Brain microvascular endothelial cell (primary cell): ENCODE results near the gene HIF1A.

Experiments used
- DNase-seq: peaks from one replicate; pipeline ENCODE4 v3.0.0-alpha.2; 2020
- H3K27ac ChIP-seq: fragments of 250-450 bp; sonication (Bioruptor Pico); 2 replicates; pipeline ENCODE4 v1.5.1; 2020; ENCODE audit warnings: mild to moderate bottlenecking, moderate library complexity
- H3K27me3 ChIP-seq: fragments of 250-450 bp; sonication (Bioruptor Pico); replicated peaks from 2 replicates; pipeline ENCODE4 v1.5.1; 2020; ENCODE audit warnings: mild to moderate bottlenecking
- H3K36me3 ChIP-seq: fragments of 250-450 bp; sonication (Bioruptor Pico); replicated peaks from 2 replicates; pipeline ENCODE4 v1.5.1; 2020; ENCODE audit warnings: mild to moderate bottlenecking
- H3K4me3 ChIP-seq: 2 replicates; pipeline ENCODE4 v1.5.1; 2011; ENCODE audit warnings: low read depth, mild to moderate bottlenecking, control low read depth, low read length, moderate library complexity
- in situ Hi-C: cut with HindIII; loops from 2 replicates; pipeline ENCODE4 v1.10.0; 2017; ENCODE audit warnings: low sequenced_read_pairs, low pct_ligation_motif_present
- TF ChIP-seq, protein P1 (sequence below): IDR thresholded peaks from 2 replicates; pipeline ENCODE4 v1.5.1; 2011; ENCODE audit warnings: low read depth, mild to moderate bottlenecking, moderate library complexity, low read length, control low read depth, inconsistent platforms; ENCODE audit errors: missing control alignments

The HIF1A gene

DNA sequence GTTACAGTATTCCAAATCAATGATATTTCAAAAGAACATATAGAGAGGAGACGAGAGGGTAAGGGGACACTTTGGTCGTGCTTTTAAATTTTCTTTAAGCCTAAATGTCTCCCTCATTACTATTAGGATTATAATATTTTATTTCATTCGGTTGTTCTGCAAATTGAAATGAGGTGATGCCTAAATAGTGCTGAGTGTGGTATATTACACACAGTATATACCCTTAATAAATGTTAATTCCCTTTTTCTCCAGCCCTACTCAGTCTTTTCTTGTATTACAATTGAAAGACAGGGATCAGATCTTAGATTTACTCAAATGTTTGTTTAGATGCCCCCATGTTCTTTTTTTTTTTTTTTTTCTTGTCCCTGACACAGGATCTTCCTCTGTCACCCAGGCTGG lies 74.6 kb downstream of the HIF1A start:
- DNase-seq = no peak
- no peaks in the 10 kb centered on the region for H3K27me3 ChIP-seq
- in situ Hi-C loops = no loop called here
- H3K4me3 ChIP-seq = no peak overlapping the region
- H3K27ac ChIP-seq = no peak overlapping the region
- peaks cover 24% of the 10 kb centered on the region for H3K36me3 ChIP-seq
- TF ChIP-seq, protein P1, sequence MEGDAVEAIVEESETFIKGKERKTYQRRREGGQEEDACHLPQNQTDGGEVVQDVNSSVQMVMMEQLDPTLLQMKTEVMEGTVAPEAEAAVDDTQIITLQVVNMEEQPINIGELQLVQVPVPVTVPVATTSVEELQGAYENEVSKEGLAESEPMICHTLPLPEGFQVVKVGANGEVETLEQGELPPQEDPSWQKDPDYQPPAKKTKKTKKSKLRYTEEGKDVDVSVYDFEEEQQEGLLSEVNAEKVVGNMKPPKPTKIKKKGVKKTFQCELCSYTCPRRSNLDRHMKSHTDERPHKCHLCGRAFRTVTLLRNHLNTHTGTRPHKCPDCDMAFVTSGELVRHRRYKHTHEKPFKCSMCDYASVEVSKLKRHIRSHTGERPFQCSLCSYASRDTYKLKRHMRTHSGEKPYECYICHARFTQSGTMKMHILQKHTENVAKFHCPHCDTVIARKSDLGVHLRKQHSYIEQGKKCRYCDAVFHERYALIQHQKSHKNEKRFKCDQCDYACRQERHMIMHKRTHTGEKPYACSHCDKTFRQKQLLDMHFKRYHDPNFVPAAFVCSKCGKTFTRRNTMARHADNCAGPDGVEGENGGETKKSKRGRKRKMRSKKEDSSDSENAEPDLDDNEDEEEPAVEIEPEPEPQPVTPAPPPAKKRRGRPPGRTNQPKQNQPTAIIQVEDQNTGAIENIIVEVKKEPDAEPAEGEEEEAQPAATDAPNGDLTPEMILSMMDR = no peak

DNA sequence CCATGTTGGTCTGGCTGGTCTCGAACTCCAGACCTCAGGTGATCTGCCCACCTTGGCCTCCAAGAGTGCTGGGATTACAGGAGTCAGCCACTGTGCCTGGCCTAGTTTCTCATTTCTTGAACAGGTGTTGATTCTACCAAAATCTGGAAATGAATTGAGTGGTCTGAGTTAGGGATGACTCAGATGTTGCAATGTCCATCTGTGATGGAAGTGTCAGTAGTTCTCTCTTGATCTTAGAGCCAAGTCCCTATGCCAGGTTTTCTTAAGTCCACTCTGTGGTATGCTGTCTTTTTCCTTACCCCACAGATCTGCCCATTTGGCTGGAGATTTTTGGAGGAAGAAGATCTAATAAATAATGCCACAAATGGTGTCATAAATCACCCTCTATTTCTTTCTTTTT lies 79.5 kb downstream of the HIF1A start:
- Histone ChIP-seq H3K27me3 (no peaks in the 10 kb centered on the region), H3K4me3 (no peak overlapping the region), H3K36me3 (peaks cover 42% of the 10 kb centered on the region), H3K27ac (no peak overlapping the region)
- TF ChIP-seq, protein P1 = no peak
- no peak for DNase-seq
- in situ Hi-C loops = no loop called here

DNA sequence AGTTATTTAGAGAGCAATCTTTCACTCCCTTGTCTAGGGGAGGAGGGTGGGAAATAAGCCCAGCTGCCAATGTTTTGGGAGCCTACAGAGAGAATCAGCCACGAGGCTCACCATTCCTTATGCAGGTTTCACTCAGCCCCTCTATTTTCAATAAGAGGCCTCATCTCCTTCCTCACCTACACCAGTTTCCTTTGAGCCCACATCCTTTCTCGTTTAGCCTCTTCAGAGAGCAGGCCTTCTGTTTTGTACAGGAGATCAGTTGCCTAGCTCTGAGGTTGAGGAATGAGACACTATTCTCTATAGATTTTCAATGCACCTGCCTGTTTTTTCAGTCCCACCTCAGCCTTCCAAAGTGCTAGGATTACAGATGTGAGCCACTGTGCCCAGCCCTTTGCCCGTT lies 84.8 kb downstream of the HIF1A start:
- Histone ChIP-seq H3K36me3 (peaks cover 71% of the 10 kb centered on the region), H3K27ac (no peak overlapping the region), H3K4me3 (no peak overlapping the region), H3K27me3 (no peaks in the 10 kb centered on the region)
- no peak for DNase-seq
- in situ Hi-C loops = no loop called here
- TF ChIP-seq, protein P1 = no peak

DNA sequence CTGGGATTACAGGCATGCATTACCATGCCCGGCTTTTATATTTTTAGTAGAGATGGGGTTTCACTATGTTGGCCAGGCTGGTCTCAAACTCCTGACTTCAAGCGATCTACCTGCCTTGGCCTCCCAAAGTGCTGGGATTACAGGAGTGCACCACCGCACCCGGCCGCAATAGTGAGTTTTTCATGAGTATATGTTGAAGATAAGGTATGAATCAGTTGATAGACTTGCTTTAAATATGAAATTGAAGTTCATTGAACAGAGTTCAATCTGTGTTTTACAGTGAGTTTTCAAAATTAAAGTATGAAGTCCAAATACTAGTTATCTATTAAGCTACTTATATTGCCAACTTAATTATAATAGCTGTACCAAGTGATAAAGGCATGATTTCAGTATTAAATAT lies 102.0 kb downstream of the HIF1A start:
- in situ Hi-C loops = no loop called here
- Histone ChIP-seq H3K27me3 (no peaks in the 10 kb centered on the region), H3K36me3 (peaks cover 15% of the 10 kb centered on the region), H3K27ac (no peak overlapping the region), H3K4me3 (no peak overlapping the region)
- TF ChIP-seq, protein P1 = no peak
- no peak for DNase-seq
